GM12873 (cell line): ENCODE measurements around the gene PTMA.

Source experiments
- TF ChIP-seq, protein P1 (sequence below): IDR thresholded peaks from 2 replicates; pipeline ENCODE4 v1.5.1; 2012; ENCODE audit warnings: low read depth, mild to moderate bottlenecking, moderate library complexity, low read length, control low read depth; ENCODE audit not compliant: insufficient read depth; ENCODE audit errors: missing control alignments

PTMA gene

DNA sequence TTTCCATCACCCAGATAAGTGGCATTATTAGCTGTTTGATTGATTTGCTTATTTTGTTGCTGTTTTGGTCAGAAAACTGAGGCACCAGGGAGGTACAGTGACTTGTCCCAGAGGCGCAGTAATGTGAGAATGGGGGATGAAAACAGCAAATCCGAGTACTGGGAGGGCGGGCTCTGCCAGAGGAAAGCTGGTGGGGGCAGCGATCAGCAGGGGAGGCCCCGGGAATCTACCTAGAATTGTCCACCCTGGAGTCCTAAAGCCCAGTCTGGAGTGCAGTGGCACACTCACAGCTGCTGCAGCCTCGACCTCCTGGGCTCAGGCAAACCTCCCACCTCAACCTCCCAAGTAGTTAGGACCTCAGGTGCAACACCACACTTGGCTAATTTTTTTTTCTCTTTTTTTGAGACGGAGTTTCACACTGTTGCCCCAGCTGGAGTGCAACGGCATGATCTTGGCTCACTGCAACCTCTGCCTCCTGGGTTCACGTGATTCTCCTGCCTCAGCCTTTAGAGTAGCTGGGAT is 17.0 kb upstream of the PTMA start:
- TF ChIP-seq, protein P1, sequence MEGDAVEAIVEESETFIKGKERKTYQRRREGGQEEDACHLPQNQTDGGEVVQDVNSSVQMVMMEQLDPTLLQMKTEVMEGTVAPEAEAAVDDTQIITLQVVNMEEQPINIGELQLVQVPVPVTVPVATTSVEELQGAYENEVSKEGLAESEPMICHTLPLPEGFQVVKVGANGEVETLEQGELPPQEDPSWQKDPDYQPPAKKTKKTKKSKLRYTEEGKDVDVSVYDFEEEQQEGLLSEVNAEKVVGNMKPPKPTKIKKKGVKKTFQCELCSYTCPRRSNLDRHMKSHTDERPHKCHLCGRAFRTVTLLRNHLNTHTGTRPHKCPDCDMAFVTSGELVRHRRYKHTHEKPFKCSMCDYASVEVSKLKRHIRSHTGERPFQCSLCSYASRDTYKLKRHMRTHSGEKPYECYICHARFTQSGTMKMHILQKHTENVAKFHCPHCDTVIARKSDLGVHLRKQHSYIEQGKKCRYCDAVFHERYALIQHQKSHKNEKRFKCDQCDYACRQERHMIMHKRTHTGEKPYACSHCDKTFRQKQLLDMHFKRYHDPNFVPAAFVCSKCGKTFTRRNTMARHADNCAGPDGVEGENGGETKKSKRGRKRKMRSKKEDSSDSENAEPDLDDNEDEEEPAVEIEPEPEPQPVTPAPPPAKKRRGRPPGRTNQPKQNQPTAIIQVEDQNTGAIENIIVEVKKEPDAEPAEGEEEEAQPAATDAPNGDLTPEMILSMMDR, result no peak

DNA sequence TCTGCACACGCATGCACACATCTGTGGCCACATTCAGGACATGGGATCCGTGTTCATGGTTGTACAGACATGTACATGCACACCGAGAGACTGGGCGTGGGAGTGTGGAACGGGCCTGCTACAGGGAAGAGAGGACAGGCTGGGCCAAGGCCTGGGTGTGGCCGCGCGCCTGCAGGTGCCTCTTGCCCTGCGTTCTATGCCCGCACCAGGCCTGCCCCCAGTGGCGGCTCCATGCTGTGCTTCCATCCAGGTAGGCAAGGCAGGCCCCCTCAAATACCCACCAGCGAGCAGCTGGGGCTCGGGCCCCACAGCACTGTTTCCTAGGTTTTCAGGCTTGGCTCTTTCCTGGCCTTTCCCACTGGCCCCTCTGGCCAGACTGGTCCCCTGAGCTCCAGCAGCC is 15.5 kb upstream of the PTMA start:
- TF ChIP-seq, protein P1, result peak; percentile 12

DNA sequence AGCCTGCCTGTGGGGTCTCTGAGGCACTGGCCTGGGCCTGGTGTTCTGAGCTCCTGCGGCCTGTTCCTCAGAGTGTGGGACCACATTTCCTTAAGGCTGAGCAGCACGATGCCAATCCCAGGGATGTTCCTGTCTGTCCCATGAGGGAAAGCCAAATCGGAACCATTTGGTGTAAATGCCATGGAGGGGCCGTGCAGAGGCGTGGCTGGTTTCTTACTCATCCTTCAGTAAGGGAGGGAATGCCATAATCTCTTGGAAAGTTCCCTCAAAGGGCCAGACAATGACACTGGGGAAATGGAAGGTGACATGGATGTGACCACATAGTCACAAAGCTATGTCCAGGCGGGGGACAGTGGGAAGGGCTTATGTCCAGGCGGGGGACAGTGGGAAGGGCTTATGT is 14.4 kb upstream of the PTMA start:
- TF ChIP-seq, protein P1, result no peak

DNA sequence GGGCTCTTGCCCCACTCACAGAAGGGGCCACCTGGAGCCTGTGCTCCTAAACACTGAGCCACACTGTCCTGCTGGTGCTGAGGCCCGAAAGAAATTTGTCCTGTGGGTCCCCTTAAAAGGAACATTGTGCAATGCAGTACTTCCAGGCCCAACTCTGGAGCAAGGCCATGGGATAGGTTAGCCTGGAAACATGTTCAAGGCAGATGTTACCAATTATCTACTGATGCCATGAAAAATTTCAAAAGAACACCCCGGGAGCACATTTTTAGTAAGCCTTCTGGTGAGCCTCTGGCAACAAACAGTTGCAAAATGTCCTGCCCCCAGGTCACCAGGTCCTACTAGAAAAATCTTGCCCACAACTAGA is 12.3 kb upstream of the PTMA start:
- TF ChIP-seq, protein P1, result no peak

DNA sequence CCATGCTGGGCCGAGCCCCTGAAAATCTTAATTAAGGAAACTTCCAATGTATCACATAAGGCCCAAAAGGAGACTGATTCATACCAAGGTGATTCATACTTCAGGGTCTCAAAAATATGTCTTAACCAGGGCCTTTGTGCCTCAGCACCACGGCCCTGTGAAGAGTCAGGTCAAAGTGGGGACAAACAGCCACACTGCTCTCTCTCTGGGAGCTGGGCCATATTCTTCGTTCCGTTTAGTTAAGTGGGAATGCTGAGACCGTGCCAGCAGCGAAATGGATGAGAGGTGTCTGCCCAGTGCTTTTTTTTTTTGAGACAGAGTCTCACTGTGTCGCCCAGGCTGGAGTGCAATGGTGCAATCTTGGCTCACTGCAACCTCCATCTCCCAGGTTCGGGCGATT is 9.3 kb upstream of the PTMA start:
- TF ChIP-seq, protein P1, result no peak

DNA sequence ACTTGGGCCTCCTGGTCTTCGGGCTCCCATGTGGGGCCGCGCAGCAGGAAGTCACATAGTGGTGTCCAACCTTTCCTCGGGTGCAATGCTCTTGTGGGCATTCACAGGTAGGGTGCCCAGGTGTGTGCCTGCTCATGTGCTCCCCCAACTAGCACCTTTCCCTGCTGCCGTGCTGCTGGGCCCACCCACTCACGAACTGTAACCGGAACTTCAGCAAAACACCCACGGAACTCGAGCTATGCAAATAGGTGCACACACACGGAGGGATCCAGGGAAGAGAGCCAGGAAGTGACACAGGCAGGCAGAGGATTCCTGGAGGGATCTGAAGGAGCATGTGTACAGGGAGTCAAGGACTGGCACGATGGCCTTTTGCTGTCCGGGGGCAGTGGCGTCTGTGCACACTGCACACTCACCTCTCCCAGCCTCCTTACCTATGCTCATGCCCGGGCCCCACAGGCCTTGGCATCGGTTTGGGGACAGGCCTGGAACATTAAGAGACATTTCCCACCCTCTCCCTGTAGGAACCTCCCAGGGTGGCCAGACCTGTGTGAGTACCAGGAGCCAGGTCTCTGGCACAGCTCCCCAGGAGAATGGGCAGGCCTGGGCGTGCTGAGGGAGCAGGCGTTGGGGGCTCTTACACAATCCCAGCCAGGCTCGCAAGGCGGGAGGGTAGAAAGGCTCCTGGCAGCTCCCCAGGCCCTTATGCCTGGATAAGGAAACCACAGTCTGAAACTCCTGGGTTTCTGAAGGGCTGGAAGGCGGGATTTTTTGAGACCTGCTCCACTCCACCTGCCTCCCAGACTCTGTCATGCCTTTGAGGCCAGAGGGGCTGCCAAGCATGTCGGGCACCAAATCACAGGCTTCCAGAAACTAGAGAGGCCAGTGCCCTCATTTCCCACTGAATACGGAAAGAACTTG is 6.6 kb upstream of the PTMA start:
- TF ChIP-seq, protein P1, result no peak

DNA sequence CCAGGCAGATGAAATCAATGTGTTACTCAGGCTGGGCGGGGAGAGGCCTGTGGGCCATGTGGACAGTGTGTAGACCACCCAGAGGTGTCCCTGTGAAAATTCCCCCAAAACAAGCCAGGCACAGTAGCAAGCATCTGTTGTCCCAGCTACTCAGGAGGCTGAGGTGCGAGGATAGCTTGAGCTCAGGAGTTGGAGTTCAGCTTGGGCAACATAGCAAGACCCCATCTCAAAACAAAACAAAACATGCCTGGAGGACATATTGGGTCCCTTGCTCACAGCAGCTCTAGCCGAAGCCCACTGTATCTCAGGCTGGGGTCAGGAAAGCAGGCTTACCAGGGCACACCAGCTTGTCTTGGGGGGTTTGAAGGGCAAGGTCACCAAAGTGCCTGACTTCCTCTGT is 4.3 kb upstream of the PTMA start:
- TF ChIP-seq, protein P1, result no peak
